DOHH2 (cell line): Measurements from ENCODE around the gene TTC9B.

ENCODE experiments used
- H3F3A ChIP-seq: fragments of 200-600 bp; sonication (generic), shearing (Covaris generic); 2 replicates; pipeline ENCODE4 v1.6.0; 2016; ENCODE audit warnings: antibody characterized with exemption, mild to moderate bottlenecking; ENCODE audit not compliant: control insufficient read depth, insufficient read depth
- H3K27ac ChIP-seq: fragments of 200-600 bp; sonication (generic); 2 replicates; pipeline ENCODE4 v1.5.1; 2014; ENCODE audit warnings: low read depth, mild to moderate bottlenecking, low read length, moderate library complexity
- H3K27me3 ChIP-seq: fragments of 200-600 bp; sonication (generic); 2 replicates; pipeline ENCODE4 v1.6.1; 2014; ENCODE audit warnings: mild to moderate bottlenecking, low read length, mixed read lengths; ENCODE audit not compliant: control insufficient read depth
- H3K36me3 ChIP-seq: fragments of 200-600 bp; sonication (generic); 2 replicates; pipeline ENCODE4 v1.6.1; 2014; ENCODE audit warnings: mild to moderate bottlenecking, low read length, moderate library complexity, mixed read lengths; ENCODE audit not compliant: control insufficient read depth
- H3K4me1 ChIP-seq: fragments of 200-600 bp; sonication (generic); 2 replicates; pipeline ENCODE4 v1.6.1; 2014; ENCODE audit warnings: mild to moderate bottlenecking, low read length, mixed read lengths; ENCODE audit not compliant: control insufficient read depth
- H3K4me2 ChIP-seq: fragments of 200-600 bp; sonication (generic); 2 replicates; pipeline ENCODE4 v1.6.0; 2014; ENCODE audit warnings: mild to moderate bottlenecking, low read length, moderate library complexity
- H3K4me3 ChIP-seq: fragments of 200-600 bp; sonication (generic); 2 replicates; pipeline ENCODE4 v1.5.1; 2014; ENCODE audit warnings: mild to moderate bottlenecking, low read length, mixed read lengths
- H3K79me2 ChIP-seq: fragments of 200-600 bp; sonication (generic); 2 replicates; pipeline ENCODE4 v1.6.1; 2014; ENCODE audit warnings: mild to moderate bottlenecking, low read length, mixed read lengths; ENCODE audit not compliant: control insufficient read depth
- H3K9me2 ChIP-seq: fragments of 200-600 bp; sonication (generic); replicated peaks from 2 replicates; pipeline ENCODE4 v1.6.1; 2014; ENCODE audit warnings: mild to moderate bottlenecking, low read length, mixed read lengths; ENCODE audit not compliant: control insufficient read depth
- H3K9me3 ChIP-seq: fragments of 200-600 bp; sonication (generic); 2 replicates; pipeline ENCODE4 v1.6.1; 2014; ENCODE audit warnings: antibody characterized with exemption, low read length, mixed read lengths; ENCODE audit not compliant: control insufficient read depth, insufficient read depth
- H4K20me1 ChIP-seq: fragments of 200-600 bp; sonication (generic); 2 replicates; pipeline ENCODE4 v1.6.0; 2014; ENCODE audit warnings: low read depth, mild to moderate bottlenecking, antibody characterized with exemption, low read length, moderate library complexity; ENCODE audit not compliant: control insufficient read depth, insufficient read depth
- CTCF ChIP-seq: fragments of 200-600 bp; sonication (generic); IDR thresholded peaks from one replicate; pipeline ENCODE4 v1.5.1; 2014; ENCODE audit warnings: antibody characterized with exemption, mild to moderate bottlenecking, low read depth, low read length; ENCODE audit not compliant: poor library complexity, severe bottlenecking
- EZH2phosphoT487 ChIP-seq: fragments of 200-600 bp; sonication (generic); IDR thresholded peaks from 2 replicates; pipeline ENCODE4 v1.6.1; 2017; ENCODE audit warnings: borderline replicate concordance, mild to moderate bottlenecking, antibody characterized with exemption, low read length, moderate library complexity, mixed read lengths

Gene TTC9B

GRCh38 chr19:40216777-40217026 lies 1.5 kb downstream of the TTC9B start:
- Histone ChIP-seq H3K9me2 (no peaks in the 10 kb centered on the region), H3F3A (no peaks in the 10 kb centered on the region), H3K9me3 (no peaks in the 10 kb centered on the region), H3K27me3 (peaks cover 6% of the 10 kb centered on the region; the same call in 1 of the 2 replicates), H4K20me1 (no peaks in the 10 kb centered on the region), H3K36me3 (no peaks in the 10 kb centered on the region), H3K27ac (no peak overlapping the region), H3K4me1 (no peaks in the 10 kb centered on the region), H3K79me2 (no peaks in the 10 kb centered on the region), H3K4me2 (no peak overlapping the region), H3K4me3 (no peak overlapping the region)
- TF ChIP-seq EZH2phosphoT487 (no peak), CTCF (no peak)

- TF ChIP-seq EZH2phosphoT487 (no peak), CTCF (no peak)
- Histone ChIP-seq H3K36me3 (no peaks in the 10 kb centered on the region), H3F3A (no peaks in the 10 kb centered on the region), H3K4me2 (no peak overlapping the region), H3K9me3 (no peaks in the 10 kb centered on the region), H3K27ac (no peak overlapping the region), H3K79me2 (no peaks in the 10 kb centered on the region), H4K20me1 (no peaks in the 10 kb centered on the region), H3K27me3 (peaks cover 6% of the 10 kb centered on the region; the same call in 1 of the 2 replicates), H3K9me2 (no peaks in the 10 kb centered on the region), H3K4me1 (no peaks in the 10 kb centered on the region), H3K4me3 (no peak overlapping the region)
These were observed 2.0 kb downstream of the TTC9B start for GRCh38 chr19:40216013-40216776.

GRCh38 chr19:40214936-40215335 lies 3.2 kb downstream of the TTC9B start:
- Histone ChIP-seq H3K79me2 (no peaks in the 10 kb centered on the region), H3K27me3 (peaks cover 3% of the 10 kb centered on the region; the same call in 1 of the 2 replicates), H3K9me3 (no peaks in the 10 kb centered on the region), H3K4me1 (no peaks in the 10 kb centered on the region), H3F3A (no peaks in the 10 kb centered on the region), H3K4me3 (no peak overlapping the region), H3K27ac (no peak overlapping the region), H3K4me2 (no peak overlapping the region), H3K9me2 (no peaks in the 10 kb centered on the region), H3K36me3 (no peaks in the 10 kb centered on the region), H4K20me1 (no peaks in the 10 kb centered on the region)
- TF ChIP-seq EZH2phosphoT487 (no peak), CTCF (no peak)
